RWPE1 (cell line): ENCODE results near the gene SART3.

Source experiments
- CTCF ChIA-PET: fragments of 350-600 bp; sonication (Branson Sonifier 250); formaldehyde crosslinking; extraction: SDS; loops from one replicate; lab custom pipeline; 2021; lab: Yijun Ruan, JAX
- POLR2A ChIA-PET: fragments of 400-600 bp; formaldehyde crosslinking; extraction: SDS; loops from one replicate; lab custom pipeline; 2020; ENCODE audit warnings: antibody characterized with exemption; ENCODE audit not compliant: low non-redundant PET; lab: Yijun Ruan, JAX
- DNase-seq: peaks from one replicate; pipeline ENCODE4 v3.0.0; 2012; ENCODE audit warnings: low spot score
- H3K27ac ChIP-seq: fragments of 450-650 bp; 2 replicates; pipeline ENCODE4 v1.5.1; 2017
- TF ChIP-seq, protein P1 (sequence below): fragments of 450-650 bp; conservative IDR thresholded peaks from 2 replicates; pipeline ENCODE4 v1.5.1; 2017; ENCODE audit warnings: low read depth, mild to moderate bottlenecking

SART3 gene

DNA sequence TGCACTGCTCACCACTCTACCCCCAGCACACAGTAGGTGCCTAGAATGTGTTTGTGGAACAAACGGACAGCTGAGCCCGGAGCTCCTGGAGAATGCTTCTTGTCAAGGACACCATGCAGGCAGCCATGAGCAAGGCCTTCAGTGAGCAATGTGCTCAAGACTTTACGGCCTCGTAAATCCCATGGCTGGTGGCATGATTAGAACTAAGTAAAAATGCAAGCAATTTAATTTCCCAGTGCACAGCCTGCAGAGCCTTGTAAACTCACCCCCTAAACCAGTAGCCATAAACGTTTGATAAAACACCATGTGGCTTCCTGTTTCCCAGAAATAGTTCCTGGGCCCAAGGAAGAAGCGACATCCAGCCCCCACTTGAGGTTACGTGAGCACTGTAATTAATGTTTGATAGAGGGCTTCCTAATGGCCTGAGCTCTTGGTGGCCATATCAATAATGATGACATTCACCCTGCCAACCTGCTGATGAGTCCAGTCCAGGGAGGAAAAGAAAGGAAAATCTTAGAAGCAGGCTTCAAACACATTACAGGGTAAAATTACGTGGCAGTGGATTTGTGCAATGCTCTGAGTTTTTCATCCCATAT lies 82.3 kb downstream of the SART3 start:
- no peak overlapping the region for H3K27ac ChIP-seq
- TF ChIP-seq, protein P1, sequence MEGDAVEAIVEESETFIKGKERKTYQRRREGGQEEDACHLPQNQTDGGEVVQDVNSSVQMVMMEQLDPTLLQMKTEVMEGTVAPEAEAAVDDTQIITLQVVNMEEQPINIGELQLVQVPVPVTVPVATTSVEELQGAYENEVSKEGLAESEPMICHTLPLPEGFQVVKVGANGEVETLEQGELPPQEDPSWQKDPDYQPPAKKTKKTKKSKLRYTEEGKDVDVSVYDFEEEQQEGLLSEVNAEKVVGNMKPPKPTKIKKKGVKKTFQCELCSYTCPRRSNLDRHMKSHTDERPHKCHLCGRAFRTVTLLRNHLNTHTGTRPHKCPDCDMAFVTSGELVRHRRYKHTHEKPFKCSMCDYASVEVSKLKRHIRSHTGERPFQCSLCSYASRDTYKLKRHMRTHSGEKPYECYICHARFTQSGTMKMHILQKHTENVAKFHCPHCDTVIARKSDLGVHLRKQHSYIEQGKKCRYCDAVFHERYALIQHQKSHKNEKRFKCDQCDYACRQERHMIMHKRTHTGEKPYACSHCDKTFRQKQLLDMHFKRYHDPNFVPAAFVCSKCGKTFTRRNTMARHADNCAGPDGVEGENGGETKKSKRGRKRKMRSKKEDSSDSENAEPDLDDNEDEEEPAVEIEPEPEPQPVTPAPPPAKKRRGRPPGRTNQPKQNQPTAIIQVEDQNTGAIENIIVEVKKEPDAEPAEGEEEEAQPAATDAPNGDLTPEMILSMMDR: no peak
- DNase-seq: no peak
- POLR2A ChIA-PET: no interaction called here
- CTCF ChIA-PET: interaction anchor here (0.6 kb wide), 1 partner anchor 71 kb away, joined by 3 read pairs; no protein-coding TSS in a partner anchor

GRCh38 chr12:108477881-108478259 lies 83.1 kb downstream of the SART3 start:
- TF ChIP-seq, protein P1: no peak
- ChIA-PET POLR2A (no interaction called here), CTCF (no interaction called here)
- H3K27ac ChIP-seq: no peak overlapping the region
- no peak for DNase-seq

DNA sequence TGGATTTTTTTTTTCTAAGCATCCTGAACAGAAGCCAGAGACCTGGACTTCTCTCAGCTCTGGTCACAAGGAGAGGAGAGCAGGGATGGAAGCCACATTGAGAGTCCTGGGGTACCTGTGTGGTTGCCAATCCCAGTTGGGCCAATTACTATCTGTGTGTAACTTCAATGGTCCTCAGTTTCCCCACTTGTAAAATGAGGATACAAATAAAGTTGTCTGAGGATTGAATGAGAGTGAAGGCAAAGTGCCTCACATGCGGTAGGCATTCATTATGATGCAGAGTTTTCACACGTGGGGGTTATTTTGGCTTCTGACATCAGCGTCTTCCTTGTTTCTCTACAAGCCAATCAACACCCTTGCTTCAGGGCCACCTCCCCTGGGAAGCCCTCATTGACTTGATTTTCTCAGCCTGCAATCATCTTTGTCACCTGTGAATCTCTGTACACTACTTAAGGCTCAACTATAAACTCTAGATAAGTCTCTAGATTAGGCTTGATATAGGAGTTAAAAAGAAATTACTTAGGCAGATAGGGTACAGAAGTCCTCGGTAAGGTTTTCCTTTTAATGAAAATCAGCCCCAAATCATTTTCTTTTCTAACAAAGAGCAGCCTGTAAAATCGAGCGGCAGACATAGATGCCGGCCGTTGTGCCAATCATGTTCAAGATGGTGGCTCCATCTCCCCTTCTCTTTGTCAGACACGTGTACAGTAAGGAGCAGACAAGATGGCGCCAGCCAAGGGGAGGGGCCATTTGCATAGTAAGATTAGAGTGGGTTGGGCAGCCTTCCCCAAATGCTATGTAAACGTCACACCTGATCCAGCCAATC lies 83.7 kb downstream of the SART3 start:
- TF ChIP-seq, protein P1: no peak
- no peak for DNase-seq
- CTCF ChIA-PET: no interaction called here
- POLR2A ChIA-PET: no interaction called here
- H3K27ac ChIP-seq: no peak overlapping the region

DNA sequence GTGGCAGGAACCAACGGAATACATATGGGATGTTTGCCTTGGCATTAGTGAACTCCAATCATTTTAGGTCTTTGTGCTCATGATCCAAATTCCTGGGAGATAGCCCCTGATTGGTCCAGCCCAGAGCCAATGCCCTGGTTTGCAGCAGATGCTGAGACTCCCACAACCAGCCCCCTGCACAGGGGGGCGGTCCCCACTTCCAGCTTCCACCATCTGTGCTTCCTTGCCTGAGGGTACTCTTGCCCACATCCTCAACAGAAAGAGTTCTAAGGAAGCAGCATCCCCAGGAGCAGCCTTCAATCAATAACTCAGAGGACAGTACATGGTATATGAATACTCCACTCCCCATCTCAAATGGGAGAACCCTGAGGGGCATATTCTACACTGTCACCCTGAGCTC lies 85.6 kb downstream of the SART3 start:
- no peak for DNase-seq
- POLR2A ChIA-PET: no interaction called here
- CTCF ChIA-PET: no interaction called here
- TF ChIP-seq, protein P1: no peak
- no peak overlapping the region for H3K27ac ChIP-seq

- CTCF ChIA-PET: no interaction called here
- DNase-seq: no peak
- POLR2A ChIA-PET: no interaction called here
Observed at GRCh38 chr12:108473400-108474055, 87.4 kb downstream of the SART3 start.

More at GRCh38 chr12:108473400-108474055, 87.4 kb downstream of the SART3 start:
- TF ChIP-seq, protein P1: no peak
- H3K27ac ChIP-seq: no peak overlapping the region
